SK-N-SH (cell line): Measurements from ENCODE around the gene GRM1. TPM values are rescaled to one million over a fixed set of nuclear protein-coding genes. Genes with fewer than 3 reads are reported as not detected.

Source experiments
- CTCF ChIA-PET: fragments of 300-600, 350-600 bp; formaldehyde crosslinking; extraction: SDS; loops from one replicate; lab custom pipeline; 2021; lab: Yijun Ruan, JAX
- POLR2A ChIA-PET: fragments of 350-600 bp; sonication (Branson Sonifier 250); formaldehyde crosslinking; extraction: SDS; loops from one replicate; lab custom pipeline; 2020; ENCODE audit warnings: antibody characterized with exemption, inconsistent platforms; lab: Yijun Ruan, JAX
- DNase-seq: peaks from one replicate; pipeline ENCODE4 v3.0.0; 2012
- H2AFZ ChIP-seq: fragments of 200-600 bp; sonication (generic); 2 replicates; pipeline ENCODE4 v1.8.1; 2016; ENCODE audit warnings: antibody characterized with exemption, mild to moderate bottlenecking, low read depth
- H3F3A ChIP-seq: fragments of 200-600 bp; sonication (generic); replicated peaks from 2 replicates; pipeline ENCODE3; 2016; ENCODE audit warnings: antibody characterized with exemption, mild to moderate bottlenecking; ENCODE audit not compliant: insufficient read depth
- H3K27ac ChIP-seq, 2 experiments: fragments of 200-500 bp in 1 of 2; fragments of 200-600 bp in 1 of 2; sonication (Bioruptor generic) in 1 of 2; sonication (generic), shearing (Covaris generic) in 1 of 2; 2 replicates each; pipeline versions ENCODE4 v1.5.1 to v1.6.1; 2014 to 2016; ENCODE audit warnings: low read depth in 2 of 2, inconsistent platforms in 1 of 2, low read length in 1 of 2, mild to moderate bottlenecking in 1 of 2, mixed read lengths in 1 of 2
- H3K27me3 ChIP-seq: fragments of 200-600 bp; sonication (generic), shearing (Covaris generic); 2 replicates; pipeline ENCODE4 v1.6.1; 2016; ENCODE audit warnings: mixed run types; ENCODE audit not compliant: insufficient read depth
- H3K36me3 ChIP-seq, 2 experiments: fragments of 200-500 bp in 1 of 2; fragments of 200-600 bp in 1 of 2; sonication (Bioruptor generic) in 1 of 2; sonication (generic) in 1 of 2; replicated peaks in 1 of 2; 2 replicates each; pipeline versions ENCODE3 to v1.5.1; 2014 to 2016; ENCODE audit warnings: low read length in 1 of 2, mild to moderate bottlenecking in 1 of 2; ENCODE audit not compliant: insufficient read depth in 2 of 2, control insufficient read depth in 1 of 2
- H3K4me1 ChIP-seq, 2 experiments: fragments of 200-500 bp in 1 of 2; fragments of 200-600 bp in 1 of 2; sonication (Bioruptor generic) in 1 of 2; sonication (generic), shearing (Covaris generic) in 1 of 2; 2 replicates each; pipeline versions ENCODE4 v1.5.1 to v1.6.1; 2014 to 2016; ENCODE audit warnings: low read depth in 1 of 2, low read length in 1 of 2, mixed run types in 1 of 2; ENCODE audit not compliant: insufficient read depth in 2 of 2, control insufficient read depth in 1 of 2
- H3K4me2 ChIP-seq: fragments of 200-600 bp; sonication (generic), shearing (Covaris generic); 2 replicates; pipeline ENCODE4 v1.6.1; 2017; ENCODE audit warnings: mixed run types
- H3K4me3 ChIP-seq, 2 experiments: fragments of 200-500 bp in 1 of 2; fragments of 200-600 bp in 1 of 2; sonication (Bioruptor generic) in 1 of 2; sonication (generic), shearing (Covaris generic) in 1 of 2; 2 replicates each; pipeline versions ENCODE4 v1.5.1 to v1.8.1; 2014 to 2016; ENCODE audit warnings: low read depth in 2 of 2, inconsistent platforms in 1 of 2, low read length in 1 of 2, mild to moderate bottlenecking in 1 of 2, mixed read lengths in 1 of 2, moderate library complexity in 1 of 2
- H3K79me2 ChIP-seq: fragments of 200-600 bp; sonication (generic); 2 replicates; pipeline ENCODE4 v1.8.1; 2017; ENCODE audit warnings: mild to moderate bottlenecking; ENCODE audit not compliant: insufficient read depth
- H3K9ac ChIP-seq: fragments of 200-600 bp; sonication (generic); 2 replicates; pipeline ENCODE4 v1.6.1; 2017; ENCODE audit warnings: mixed run types
- H3K9me2 ChIP-seq: fragments of 200-600 bp; sonication (generic); 2 replicates; pipeline ENCODE4 v1.6.1; 2017; ENCODE audit warnings: mixed run types
- H3K9me3 ChIP-seq: fragments of 200-600 bp; sonication (generic); 2 replicates; pipeline ENCODE4 v1.6.1; 2017; ENCODE audit warnings: mixed run types, mild to moderate bottlenecking, moderate library complexity
- H4K20me1 ChIP-seq: fragments of 200-600 bp; sonication (generic); 2 replicates; pipeline ENCODE4 v1.6.1; 2017; ENCODE audit warnings: mild to moderate bottlenecking, mixed run types; ENCODE audit not compliant: insufficient read depth
- CHD2 ChIP-seq: fragments of 150-350 bp; IDR thresholded peaks from 2 replicates; pipeline ENCODE4 v1.6.1; 2018; ENCODE audit warnings: low read length; ENCODE audit not compliant: partially characterized antibody
- CTCF ChIP-seq: fragments of 200-600 bp; sonication (generic); IDR thresholded peaks from 2 replicates; pipeline ENCODE4 v1.6.1; 2017; ENCODE audit warnings: antibody characterized with exemption, mild to moderate bottlenecking, moderate library complexity
- ELF1 ChIP-seq: IDR thresholded peaks from 2 replicates; pipeline ENCODE4 v1.4.0; 2012
- EP300 ChIP-seq, 2 experiments: IDR thresholded peaks; 2 replicates each; pipeline versions ENCODE4 v1.4.0 to v1.6.1; 2012; ENCODE audit warnings: borderline replicate concordance in 1 of 2, low read depth in 1 of 2, low read length in 1 of 2
- EZH2phosphoT487 ChIP-seq: fragments of 200-600 bp; sonication (generic); IDR thresholded peaks from 2 replicates; pipeline ENCODE4 v1.6.1; 2017; ENCODE audit warnings: low read depth, mixed run types, mild to moderate bottlenecking, antibody characterized with exemption, moderate library complexity, borderline replicate concordance
- FOSL2 ChIP-seq: IDR thresholded peaks from 2 replicates; pipeline ENCODE4 v1.4.0; 2012; ENCODE audit warnings: low read depth, mild to moderate bottlenecking, moderate library complexity, borderline replicate concordance
- FOXJ3 ChIP-seq: sonication (generic); formaldehyde crosslinking; IDR thresholded peaks from 2 replicates; pipeline ENCODE4 v1.5.1; 2020; ENCODE audit warnings: mild to moderate bottlenecking, missing genetic modification reagents
- JUND ChIP-seq: IDR thresholded peaks from 2 replicates; pipeline ENCODE4 v1.4.0; 2012
- MAX ChIP-seq: IDR thresholded peaks from 2 replicates; pipeline ENCODE4 v1.4.0; 2012; ENCODE audit warnings: low read depth
- POLR2AphosphoS5 ChIP-seq: IDR thresholded peaks from 2 replicates; pipeline ENCODE4 v1.6.1; 2012; ENCODE audit warnings: low read depth, low read length
- RAD21 ChIP-seq: IDR thresholded peaks from 2 replicates; pipeline ENCODE4 v1.6.1; 2012; ENCODE audit warnings: mild to moderate bottlenecking, low read length
- REST ChIP-seq: IDR thresholded peaks from 2 replicates; pipeline ENCODE4 v1.6.1; 2012; ENCODE audit warnings: mild to moderate bottlenecking, low read depth, low read length, moderate library complexity
- RFX5 ChIP-seq: IDR thresholded peaks from 2 replicates; pipeline ENCODE4 v1.6.1; 2012; ENCODE audit warnings: mild to moderate bottlenecking, improper control_type of control experiment, low read length
- RXRA ChIP-seq: IDR thresholded peaks from 2 replicates; pipeline ENCODE4 v1.4.0; 2012; ENCODE audit warnings: low read depth, mild to moderate bottlenecking, borderline replicate concordance
- SMC3 ChIP-seq: IDR thresholded peaks from 2 replicates; pipeline ENCODE4 v1.6.1; 2012; ENCODE audit warnings: low read depth, low read length, improper control_type of control experiment
- TAF1 ChIP-seq: IDR thresholded peaks from 2 replicates; pipeline ENCODE4 v1.6.1; 2012; ENCODE audit warnings: low read depth, mild to moderate bottlenecking, low read length, moderate library complexity, borderline replicate concordance
- TEAD4 ChIP-seq: IDR thresholded peaks from 2 replicates; pipeline ENCODE4 v1.4.0; 2012; ENCODE audit warnings: mild to moderate bottlenecking, borderline replicate concordance; ENCODE audit not compliant: insufficient read depth
- USF1 ChIP-seq: IDR thresholded peaks from 2 replicates; pipeline ENCODE4 v1.4.0; 2012; ENCODE audit warnings: low read depth, borderline replicate concordance
- WGBS: methylation state at CpG from one replicate; pipeline ENCODE4 v1.1.6; 2017; ENCODE audit warnings: low lambda C conversion rate; 5-methylcytosine and 5-hydroxymethylcytosine counted together
- polyA plus RNA-seq, 3 experiments: library from polyadenylated mRNA; depleted of rRNA; stranded (reverse); fragments of >200 nt; gene quantifications; 2 replicates each; pipeline ENCODE4 v1.2.3, GENCODE V29; 2012

The GRM1 gene
- polyA plus RNA-seq, 1 of the 3 experiments (the other 2 are of a cell fraction) = 0.05 TPM

GRCh38 chr6:146312608-146313007 lies 283.7 kb downstream of the GRM1 start:
- TF ChIP-seq TEAD4 = no peak
- TF ChIP-seq CTCF = no peak
- no peak for TF ChIP-seq FOSL2
- no peak for TF ChIP-seq CHD2
- TF ChIP-seq RFX5 = no peak
- no peak for TF ChIP-seq USF1
- no peak for TF ChIP-seq ELF1
- no peak for TF ChIP-seq MAX
- no peak for TF ChIP-seq FOXJ3
- TF ChIP-seq EZH2phosphoT487 = no peak
- TF ChIP-seq JUND = no peak
- TF ChIP-seq RXRA = no peak
- no peak for TF ChIP-seq REST
- no peak for TF ChIP-seq SMC3
- no peak for TF ChIP-seq RAD21
- no peak for TF ChIP-seq TAF1
- no peak for TF ChIP-seq EP300 (IDR thresholded peaks at IDR 0.05; ENCODE audit: borderline replicate concordance in 1 of 2, low read depth in 1 of 2, low read length in 1 of 2)
- no peak for TF ChIP-seq POLR2AphosphoS5
- Histone ChIP-seq H3K27me3 (no peaks in the 10 kb centered on the region), H3K79me2 (no peaks in the 10 kb centered on the region), H3K9me2 (no peaks in the 10 kb centered on the region), H3K27ac (no peak overlapping the region), H3K4me1 (no peaks in the 10 kb centered on the region), H3K9ac (no peak overlapping the region), H3K4me3 (no peak overlapping the region), H3K36me3 (no peaks in the 10 kb centered on the region), H2AFZ (no peak overlapping the region), H3K4me2 (no peak overlapping the region), H3F3A (no peaks in the 10 kb centered on the region), H4K20me1 (no peaks in the 10 kb centered on the region), H3K9me3 (no peaks in the 10 kb centered on the region)
- WGBS = 35% methylated on average over 2 of the region's 2 CpGs
- DNase-seq = no peak
- ChIA-PET POLR2A (no interaction called here), CTCF (no interaction called here)
